ENCODE results near the gene OSBPL7. TPM values are rescaled to one million over a fixed set of nuclear protein-coding genes. Genes with fewer than 3 reads are reported as not detected.

The OSBPL7 gene
- total RNA-seq, 1 experiment from 2014 or later: 13.0 TPM

- H3K36me3 Mint-ChIP-seq (ENCODE audit: insufficient read depth in 1 of 3, low read depth in 3 of 3): no peaks in the 10 kb centered on the region
- no peak for TF ChIP-seq CTCF (conservative IDR thresholded peaks at IDR 0.05)
- H3K9me3 Mint-ChIP-seq: no peaks in the 10 kb centered on the region
- DNase-seq: peak; percentile 46
- no peak overlapping the region for H3K14ac ChIP-seq (ENCODE audit: insufficient read depth, low read length)
- no CpG with 5 or more reads among the region's 45 CpGs for WGBS (ENCODE audit: extremely low coverage, insufficient read length, low lambda C conversion rate)
- H3K56ac ChIP-seq (ENCODE audit: insufficient read length, low read depth, low read length): no peak overlapping the region
- H3K27me3 Mint-ChIP-seq (ENCODE audit: low read depth): peaks cover 58% of the 10 kb centered on the region
- H3K9me3 ChIP-seq (ENCODE audit: control insufficient read depth, low read depth, low read length): no peaks in the 10 kb centered on the region
- H3K4me1 ChIP-seq (ENCODE audit: insufficient read depth, low read length): no peaks in the 10 kb centered on the region
- H3K79me1 ChIP-seq (ENCODE audit: insufficient read depth, low read depth, low read length, poor library complexity, severe bottlenecking): no peaks in the 10 kb centered on the region
- no peaks in the 10 kb centered on the region for H3K79me2 ChIP-seq (ENCODE audit: insufficient read depth, low read length)
- H3K23ac ChIP-seq (ENCODE audit: insufficient read length, low read depth, low read length): no peak overlapping the region
- no peak overlapping the region for H3K27ac ChIP-seq (ENCODE audit: insufficient read length, low read depth, low read length)
- H3K18ac ChIP-seq (ENCODE audit: insufficient read length, low read depth, low read length): no peak overlapping the region
- no peak overlapping the region for H4K91ac ChIP-seq (ENCODE audit: insufficient read length, low read depth, low read length)
- H3K4me2 ChIP-seq (ENCODE audit: insufficient read depth, insufficient read length, low read length): no peak overlapping the region
- no peak overlapping the region for H2AK5ac ChIP-seq (ENCODE audit: insufficient read length, low read length)
- H4K20me1 ChIP-seq (ENCODE audit: control insufficient read depth, insufficient read depth, insufficient read length): no peaks in the 10 kb centered on the region
- no peaks in the 10 kb centered on the region for H3K4me1 Mint-ChIP-seq
- H4K5ac ChIP-seq (ENCODE audit: insufficient read length, low read depth, low read length): no peak overlapping the region
- no peak overlapping the region for H2BK12ac ChIP-seq (ENCODE audit: insufficient read length, low read depth, low read length)
- H3K23me2 ChIP-seq (ENCODE audit: insufficient read length, low read depth, low read length, poor library complexity, severe bottlenecking): no peaks in the 10 kb centered on the region
- H3K4me3 Mint-ChIP-seq: no peak overlapping the region
- no peak overlapping the region for H2BK120ac ChIP-seq (ENCODE audit: low read depth, low read length, poor library complexity, severe bottlenecking)
- no peak overlapping the region for H2BK5ac ChIP-seq (ENCODE audit: insufficient read length, low read length)
- no peak overlapping the region for H3K9ac ChIP-seq (ENCODE audit: extremely low read depth, insufficient read length, low read length)
- no peak overlapping the region for H3K4ac ChIP-seq (ENCODE audit: low read depth, low read length)
- peaks cover 2% of the 10 kb centered on the region; the same call in 1 of the 2 replicates for H3K27me3 ChIP-seq (ENCODE audit: insufficient read depth, low read length)
- H3K27ac Mint-ChIP-seq: peak overlapping the region in 1 of 3 experiments; percentile 11; a peak in 1 of 7 replicates
- no peak overlapping the region for H3T11ph ChIP-seq (ENCODE audit: low read length)
- no peak overlapping the region for H2AFZ ChIP-seq (ENCODE audit: low read length)
- no peak overlapping the region for H2BK15ac ChIP-seq (ENCODE audit: low read depth, low read length)
- H4K8ac ChIP-seq (replicated peaks; ENCODE audit: insufficient read length, low read depth, low read length): no peak overlapping the region
- no peak overlapping the region for H2BK20ac ChIP-seq (ENCODE audit: low read depth, low read length, poor library complexity, severe bottlenecking)
These were observed 43.4 kb downstream of the OSBPL7 start for GRCh38 chr17:47778184-47778635.

All from H9 (cell line).